ENCODE results near the gene TRPV3.

GRCh38 chr17:3524024-3524423 lies 33.6 kb downstream of the TRPV3 start:
- TF ChIP-seq, protein P1, sequence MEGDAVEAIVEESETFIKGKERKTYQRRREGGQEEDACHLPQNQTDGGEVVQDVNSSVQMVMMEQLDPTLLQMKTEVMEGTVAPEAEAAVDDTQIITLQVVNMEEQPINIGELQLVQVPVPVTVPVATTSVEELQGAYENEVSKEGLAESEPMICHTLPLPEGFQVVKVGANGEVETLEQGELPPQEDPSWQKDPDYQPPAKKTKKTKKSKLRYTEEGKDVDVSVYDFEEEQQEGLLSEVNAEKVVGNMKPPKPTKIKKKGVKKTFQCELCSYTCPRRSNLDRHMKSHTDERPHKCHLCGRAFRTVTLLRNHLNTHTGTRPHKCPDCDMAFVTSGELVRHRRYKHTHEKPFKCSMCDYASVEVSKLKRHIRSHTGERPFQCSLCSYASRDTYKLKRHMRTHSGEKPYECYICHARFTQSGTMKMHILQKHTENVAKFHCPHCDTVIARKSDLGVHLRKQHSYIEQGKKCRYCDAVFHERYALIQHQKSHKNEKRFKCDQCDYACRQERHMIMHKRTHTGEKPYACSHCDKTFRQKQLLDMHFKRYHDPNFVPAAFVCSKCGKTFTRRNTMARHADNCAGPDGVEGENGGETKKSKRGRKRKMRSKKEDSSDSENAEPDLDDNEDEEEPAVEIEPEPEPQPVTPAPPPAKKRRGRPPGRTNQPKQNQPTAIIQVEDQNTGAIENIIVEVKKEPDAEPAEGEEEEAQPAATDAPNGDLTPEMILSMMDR (conservative IDR thresholded peaks at IDR 0.05; ENCODE audit: low read length), result no peak
- TF ChIP-seq EZH2phosphoT487 (IDR thresholded peaks at IDR 0.05; ENCODE audit: borderline replicate concordance, low read depth, low read length), result no peak

Measured in OCI-LY7 (cell line).